Measurements from ENCODE around the gene ST6GALNAC6.

The ST6GALNAC6 gene

GRCh38 chr9:127892831-127893230 lies 6.6 kb downstream of the ST6GALNAC6 start:
- no peaks in the 10 kb centered on the region for H3K36me3 ChIP-seq

GRCh38 chr9:127890053-127890452 lies 9.3 kb downstream of the ST6GALNAC6 start:
- Histone ChIP-seq H3K27me3 (no peaks in the 10 kb centered on the region), H3K9me3 (no peaks in the 10 kb centered on the region), H3K4me3 (ENCODE audit: low read depth in 1 of 2, low read length in 1 of 2) (no peak overlapping the region), H3K4me1 (ENCODE audit: control insufficient read depth in 1 of 2, insufficient read depth in 1 of 2, low read depth in 1 of 2, low read length in 1 of 2) (no peaks in the 10 kb centered on the region), H3K36me3 (no peaks in the 10 kb centered on the region), H3K27ac (no peak overlapping the region)
- no peak for TF ChIP-seq CTCF (IDR thresholded peaks at IDR 0.05)

More at GRCh38 chr9:127892831-127893230, 6.6 kb downstream of the ST6GALNAC6 start:
- H3K9me3 ChIP-seq, result no peaks in the 10 kb centered on the region
- H3K27me3 ChIP-seq, result peaks cover 2% of the 10 kb centered on the region
- no peak for TF ChIP-seq CTCF (IDR thresholded peaks at IDR 0.05)
- H3K27ac ChIP-seq, result no peak overlapping the region
- no peak overlapping the region for H3K4me3 ChIP-seq (ENCODE audit: low read depth in 1 of 2, low read length in 1 of 2)
- peaks cover 3% of the 10 kb centered on the region in 2 experiments for H3K4me1 ChIP-seq (ENCODE audit: control insufficient read depth in 1 of 2, insufficient read depth in 1 of 2, low read depth in 1 of 2, low read length in 1 of 2)

- H3K9me3 ChIP-seq, result no peaks in the 10 kb centered on the region
- TF ChIP-seq CTCF (IDR thresholded peaks at IDR 0.05), result no peak
- H3K27ac ChIP-seq, result no peak overlapping the region
- H3K4me1 ChIP-seq (ENCODE audit: control insufficient read depth in 1 of 2, insufficient read depth in 1 of 2, low read depth in 1 of 2, low read length in 1 of 2), result no peaks in the 10 kb centered on the region
- H3K36me3 ChIP-seq, result no peaks in the 10 kb centered on the region
- no peaks in the 10 kb centered on the region for H3K27me3 ChIP-seq
- no peak overlapping the region for H3K4me3 ChIP-seq (ENCODE audit: low read depth in 1 of 2, low read length in 1 of 2)
These were observed 11.6 kb downstream of the ST6GALNAC6 start for GRCh38 chr9:127887792-127888191.

GRCh38 chr9:127886401-127886972 lies 12.9 kb downstream of the ST6GALNAC6 start:
- no peak for TF ChIP-seq CTCF (IDR thresholded peaks at IDR 0.05)
- no peaks in the 10 kb centered on the region for H3K9me3 ChIP-seq
- no peaks in the 10 kb centered on the region for H3K36me3 ChIP-seq

GRCh38 chr9:127885508-127886281 lies 13.7 kb downstream of the ST6GALNAC6 start:
- Histone ChIP-seq H3K27me3 (no peaks in the 10 kb centered on the region), H3K36me3 (no peaks in the 10 kb centered on the region), H3K27ac (no peak overlapping the region), H3K4me1 (ENCODE audit: control insufficient read depth in 1 of 2, insufficient read depth in 1 of 2, low read depth in 1 of 2, low read length in 1 of 2) (no peaks in the 10 kb centered on the region), H3K9me3 (no peaks in the 10 kb centered on the region), H3K4me3 (ENCODE audit: low read depth in 1 of 2, low read length in 1 of 2) (no peak overlapping the region)
- TF ChIP-seq CTCF (IDR thresholded peaks at IDR 0.05), result no peak

More at GRCh38 chr9:127886401-127886972, 12.9 kb downstream of the ST6GALNAC6 start:
- Histone ChIP-seq H3K27ac (no peak overlapping the region), H3K4me1 (ENCODE audit: control insufficient read depth in 1 of 2, insufficient read depth in 1 of 2, low read depth in 1 of 2, low read length in 1 of 2) (no peaks in the 10 kb centered on the region), H3K4me3 (ENCODE audit: low read depth in 1 of 2, low read length in 1 of 2) (no peak overlapping the region), H3K27me3 (no peaks in the 10 kb centered on the region)

Measured in neutrophil (primary cell).